ENCODE results near the gene CDHR2. TPM values are rescaled to one million over a fixed set of nuclear protein-coding genes. Genes with fewer than 3 reads are reported as not detected.

The CDHR2 gene, protein sequence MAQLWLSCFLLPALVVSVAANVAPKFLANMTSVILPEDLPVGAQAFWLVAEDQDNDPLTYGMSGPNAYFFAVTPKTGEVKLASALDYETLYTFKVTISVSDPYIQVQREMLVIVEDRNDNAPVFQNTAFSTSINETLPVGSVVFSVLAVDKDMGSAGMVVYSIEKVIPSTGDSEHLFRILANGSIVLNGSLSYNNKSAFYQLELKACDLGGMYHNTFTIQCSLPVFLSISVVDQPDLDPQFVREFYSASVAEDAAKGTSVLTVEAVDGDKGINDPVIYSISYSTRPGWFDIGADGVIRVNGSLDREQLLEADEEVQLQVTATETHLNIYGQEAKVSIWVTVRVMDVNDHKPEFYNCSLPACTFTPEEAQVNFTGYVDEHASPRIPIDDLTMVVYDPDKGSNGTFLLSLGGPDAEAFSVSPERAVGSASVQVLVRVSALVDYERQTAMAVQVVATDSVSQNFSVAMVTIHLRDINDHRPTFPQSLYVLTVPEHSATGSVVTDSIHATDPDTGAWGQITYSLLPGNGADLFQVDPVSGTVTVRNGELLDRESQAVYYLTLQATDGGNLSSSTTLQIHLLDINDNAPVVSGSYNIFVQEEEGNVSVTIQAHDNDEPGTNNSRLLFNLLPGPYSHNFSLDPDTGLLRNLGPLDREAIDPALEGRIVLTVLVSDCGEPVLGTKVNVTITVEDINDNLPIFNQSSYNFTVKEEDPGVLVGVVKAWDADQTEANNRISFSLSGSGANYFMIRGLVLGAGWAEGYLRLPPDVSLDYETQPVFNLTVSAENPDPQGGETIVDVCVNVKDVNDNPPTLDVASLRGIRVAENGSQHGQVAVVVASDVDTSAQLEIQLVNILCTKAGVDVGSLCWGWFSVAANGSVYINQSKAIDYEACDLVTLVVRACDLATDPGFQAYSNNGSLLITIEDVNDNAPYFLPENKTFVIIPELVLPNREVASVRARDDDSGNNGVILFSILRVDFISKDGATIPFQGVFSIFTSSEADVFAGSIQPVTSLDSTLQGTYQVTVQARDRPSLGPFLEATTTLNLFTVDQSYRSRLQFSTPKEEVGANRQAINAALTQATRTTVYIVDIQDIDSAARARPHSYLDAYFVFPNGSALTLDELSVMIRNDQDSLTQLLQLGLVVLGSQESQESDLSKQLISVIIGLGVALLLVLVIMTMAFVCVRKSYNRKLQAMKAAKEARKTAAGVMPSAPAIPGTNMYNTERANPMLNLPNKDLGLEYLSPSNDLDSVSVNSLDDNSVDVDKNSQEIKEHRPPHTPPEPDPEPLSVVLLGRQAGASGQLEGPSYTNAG (N-terminal part only)
- polyA plus RNA-seq (2013, experiment 1 of 2; ENCODE audit: insufficient read length), result 0.28 TPM
- 0.42 TPM for polyA plus RNA-seq (2013, experiment 2 of 2; ENCODE audit: insufficient read length)

DNA sequence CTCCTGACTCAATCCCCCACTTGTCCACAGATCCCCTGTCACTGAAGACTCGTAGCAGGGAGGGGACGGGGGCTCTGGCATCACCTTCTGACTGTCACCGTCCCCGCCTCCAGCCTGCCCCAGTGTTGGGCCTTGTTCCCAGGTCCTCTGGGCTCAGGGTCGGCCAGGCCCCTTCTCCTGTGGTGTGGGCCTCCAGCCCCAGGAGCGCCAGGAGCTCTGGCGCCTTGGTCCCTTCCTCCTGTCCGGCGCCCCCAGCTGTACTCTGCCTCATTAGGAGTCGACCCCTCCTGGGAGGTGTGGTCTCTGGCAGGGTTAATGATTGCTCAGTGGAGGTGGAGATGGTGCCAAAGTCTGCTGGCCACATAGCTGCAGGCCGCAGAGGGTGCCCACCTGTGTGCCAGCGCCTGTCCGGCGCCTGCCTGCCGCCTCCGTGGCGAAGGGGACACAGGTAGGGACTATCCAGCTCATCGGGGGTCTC, at the start of gene CDHR2:
Gene CDHR2, plus strand, starts transcription at position 376 of the 478 bp plus-strand sequence. CDS start 16,011 bp downstream, outside the sequence.
- DNase-seq, result no peak

DNA sequence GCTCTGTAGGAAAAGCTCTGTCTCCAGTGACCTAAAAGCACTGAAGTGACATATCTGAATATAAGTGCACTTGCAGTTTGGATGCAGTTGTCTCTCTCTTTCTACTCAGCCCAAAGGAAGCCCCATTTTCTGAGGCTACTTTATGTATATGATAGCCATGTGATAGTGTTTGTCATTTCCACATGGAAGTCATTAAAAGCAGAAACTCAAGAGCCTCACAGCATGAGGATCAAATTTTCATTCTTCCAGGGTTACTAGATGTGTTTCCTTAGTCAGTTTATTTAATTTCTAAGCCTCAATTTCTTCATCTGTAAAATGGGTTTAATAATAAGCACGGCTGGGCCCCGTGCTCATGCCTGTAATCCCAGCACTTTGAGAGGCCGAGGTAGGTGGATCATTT, 48.6 kb upstream of the CDHR2 start:
- no peak for DNase-seq

DNA sequence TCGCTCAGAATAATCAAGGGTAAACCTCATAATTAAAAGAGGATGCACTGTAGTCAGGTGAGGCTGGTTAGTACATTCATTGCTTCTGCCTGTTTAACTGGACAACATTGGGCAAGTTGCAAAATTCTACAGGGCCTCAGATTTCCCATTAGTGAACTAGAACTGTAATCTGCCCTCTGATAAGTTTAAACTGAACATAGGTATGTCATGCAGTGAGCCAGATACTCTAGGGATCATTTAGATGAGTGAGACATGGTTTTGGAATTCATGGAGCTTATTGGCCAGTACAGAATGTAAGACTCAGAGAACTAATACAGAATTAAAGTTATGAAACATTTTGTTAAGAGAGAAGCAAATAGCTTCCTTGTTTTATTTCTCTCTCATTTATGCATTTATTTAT, 47.8 kb upstream of the CDHR2 start:
- DNase-seq, result peak; percentile 72

DNA sequence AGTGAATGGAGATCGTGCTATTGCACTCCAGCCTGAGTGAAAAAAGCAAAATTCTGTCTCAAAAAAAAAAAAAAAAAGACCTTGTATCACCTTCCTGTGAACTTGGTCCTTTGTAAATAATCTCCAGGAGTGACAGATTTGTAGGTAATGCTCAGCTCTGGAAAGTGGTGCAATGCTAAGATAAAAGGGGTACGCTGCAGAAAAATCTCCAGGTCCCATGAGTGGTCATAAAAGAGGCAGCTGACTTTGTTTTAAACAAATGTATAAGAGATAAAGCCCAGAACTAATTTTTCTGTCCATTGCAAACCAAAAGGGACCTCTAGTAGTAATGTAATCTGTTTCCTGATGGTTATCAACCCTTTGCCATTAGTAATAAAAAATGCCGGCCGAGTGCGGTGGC, 45.6 kb upstream of the CDHR2 start:
- no peak for DNase-seq

DNA sequence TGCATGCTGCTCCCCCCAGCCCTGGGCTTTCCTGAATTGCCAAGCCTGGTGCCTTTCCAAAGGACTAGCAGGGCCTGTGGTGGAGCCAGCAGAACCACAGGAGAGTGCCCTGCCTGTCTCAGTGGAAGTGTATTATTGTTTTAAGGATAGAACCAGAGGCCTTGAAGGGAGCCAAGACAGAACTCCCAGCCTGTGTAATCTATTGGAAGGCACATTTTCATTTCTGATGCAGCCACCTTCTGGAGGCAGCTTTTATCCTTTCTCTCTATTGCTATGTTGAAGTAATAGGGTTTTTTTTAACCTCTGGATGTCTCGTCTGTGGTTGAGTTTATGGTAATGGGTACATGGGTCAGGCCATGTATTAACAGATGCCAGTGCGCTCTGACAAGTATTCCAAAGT, 41.2 kb upstream of the CDHR2 start:
- no peak for DNase-seq

DNA sequence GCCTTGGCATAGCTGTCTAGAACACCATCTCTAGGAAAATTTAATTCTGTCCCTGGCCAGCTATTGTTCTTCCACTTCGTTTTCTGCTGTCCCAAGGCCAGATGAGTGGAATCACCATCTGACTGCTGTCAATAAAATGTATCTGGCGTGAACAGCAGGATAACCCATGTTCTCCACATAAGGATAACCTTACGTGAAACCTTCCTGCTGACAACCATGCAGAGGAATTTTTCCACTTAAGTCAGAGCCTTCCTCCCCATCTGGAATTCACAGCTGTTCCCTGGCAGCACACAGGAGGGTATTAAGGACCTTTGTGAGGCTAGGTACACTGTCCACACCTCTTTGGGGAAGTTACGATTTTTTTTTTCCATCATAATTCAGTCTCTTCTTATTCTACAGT, 40.5 kb upstream of the CDHR2 start:
- no peak for DNase-seq

DNA sequence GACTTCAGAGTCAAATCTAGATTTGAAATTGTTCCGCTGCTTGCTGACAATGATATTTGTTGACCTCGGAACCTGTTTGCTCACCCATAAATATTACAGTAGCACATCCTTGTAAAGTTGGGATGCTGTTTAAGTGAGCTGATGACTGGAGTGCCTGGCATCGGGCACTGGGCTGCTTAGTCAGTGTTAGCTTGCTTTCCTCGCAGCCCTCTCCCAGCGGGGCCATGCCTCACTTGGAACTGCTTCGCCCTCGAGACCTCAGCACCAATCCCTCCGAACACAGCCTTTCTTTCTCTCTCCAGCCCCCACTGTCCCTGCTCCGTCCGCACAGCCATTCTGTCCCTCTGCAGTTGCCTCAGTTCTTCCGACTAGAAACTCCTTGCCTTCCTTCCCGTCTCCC, 35.4 kb upstream of the CDHR2 start:
- no peak for DNase-seq

DNA sequence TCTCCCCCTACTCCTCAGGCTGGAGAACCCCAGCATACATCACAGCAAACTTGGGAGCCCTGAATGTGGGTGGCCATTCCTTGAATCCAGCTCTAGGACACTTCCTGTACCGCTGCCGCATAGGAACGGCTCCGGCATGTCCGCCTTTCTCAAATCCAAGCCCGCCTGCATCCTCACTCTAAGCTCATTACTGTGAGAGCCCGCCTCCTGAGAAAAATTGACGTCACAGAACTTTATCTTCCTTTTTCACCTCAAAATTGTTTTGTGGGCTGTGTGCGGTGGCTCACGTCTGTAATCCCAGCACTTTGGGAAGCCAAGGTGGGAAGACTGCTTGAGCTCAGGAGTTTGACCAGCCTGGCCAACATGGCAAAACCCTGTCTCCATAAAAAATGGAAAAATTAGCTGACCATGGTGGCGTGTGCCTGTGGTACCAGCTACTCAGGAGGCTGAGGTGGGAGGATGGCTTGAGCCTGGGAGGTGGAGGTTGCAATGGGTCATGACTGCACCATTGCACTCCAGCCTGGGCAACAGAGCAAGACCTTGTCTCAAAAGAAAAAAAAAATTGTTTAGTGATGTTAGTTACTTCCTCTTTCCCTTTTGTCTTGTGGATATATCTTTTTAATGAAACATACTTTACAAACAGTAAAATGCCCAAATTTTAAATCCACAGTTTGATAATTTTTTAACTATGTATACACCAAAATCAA, 34.7 kb upstream of the CDHR2 start:
- DNase-seq, result no peak

DNA sequence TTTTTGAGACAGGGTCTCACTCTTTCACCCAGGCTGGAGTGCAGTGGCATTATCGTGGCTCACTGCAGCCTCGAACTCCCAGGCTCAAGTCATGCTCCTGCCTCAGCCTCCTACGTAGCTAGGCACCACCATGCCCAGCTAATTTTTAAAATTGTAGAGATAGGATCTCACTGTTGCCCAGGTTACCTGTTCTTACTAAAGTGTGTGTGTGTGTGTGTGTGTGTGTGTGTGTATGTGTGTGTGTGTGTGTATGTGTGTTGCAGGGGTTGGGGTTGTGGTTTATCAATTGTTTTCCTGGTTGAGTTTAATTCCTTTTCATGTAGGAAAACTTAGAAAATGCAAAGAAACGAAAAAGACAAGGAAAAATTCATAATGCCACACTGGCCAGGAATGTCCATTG, 33.7 kb upstream of the CDHR2 start:
- no peak for DNase-seq

DNA sequence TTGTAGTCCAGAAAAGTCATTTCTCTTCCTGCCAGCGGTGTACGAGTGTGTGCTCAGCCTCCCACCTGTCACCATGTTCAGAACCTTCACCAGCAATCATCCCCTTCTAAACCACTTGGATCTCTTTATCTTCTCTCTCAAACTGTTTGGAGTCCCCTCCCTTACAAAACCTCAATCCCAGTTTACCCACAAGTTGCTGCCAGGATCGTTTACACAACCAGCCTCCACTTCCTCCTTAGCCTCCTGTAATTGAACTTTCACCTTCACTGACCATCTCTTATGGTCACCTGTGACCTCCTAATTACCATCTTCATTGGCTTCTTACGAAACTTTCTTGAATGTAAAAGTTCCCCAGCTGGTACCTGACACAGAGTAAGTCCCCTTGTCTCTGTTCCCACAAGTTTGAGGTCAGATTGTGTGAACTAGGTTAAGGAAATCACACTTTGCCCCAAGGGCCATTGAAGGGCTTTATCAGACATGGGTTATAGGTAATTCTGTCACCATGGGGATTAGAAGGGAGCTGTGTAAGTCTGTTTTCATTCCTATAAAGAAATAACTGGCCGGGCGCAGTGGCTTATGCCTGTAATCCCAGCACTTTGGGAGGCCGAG, 32.0 kb upstream of the CDHR2 start:
- no peak for DNase-seq

DNA sequence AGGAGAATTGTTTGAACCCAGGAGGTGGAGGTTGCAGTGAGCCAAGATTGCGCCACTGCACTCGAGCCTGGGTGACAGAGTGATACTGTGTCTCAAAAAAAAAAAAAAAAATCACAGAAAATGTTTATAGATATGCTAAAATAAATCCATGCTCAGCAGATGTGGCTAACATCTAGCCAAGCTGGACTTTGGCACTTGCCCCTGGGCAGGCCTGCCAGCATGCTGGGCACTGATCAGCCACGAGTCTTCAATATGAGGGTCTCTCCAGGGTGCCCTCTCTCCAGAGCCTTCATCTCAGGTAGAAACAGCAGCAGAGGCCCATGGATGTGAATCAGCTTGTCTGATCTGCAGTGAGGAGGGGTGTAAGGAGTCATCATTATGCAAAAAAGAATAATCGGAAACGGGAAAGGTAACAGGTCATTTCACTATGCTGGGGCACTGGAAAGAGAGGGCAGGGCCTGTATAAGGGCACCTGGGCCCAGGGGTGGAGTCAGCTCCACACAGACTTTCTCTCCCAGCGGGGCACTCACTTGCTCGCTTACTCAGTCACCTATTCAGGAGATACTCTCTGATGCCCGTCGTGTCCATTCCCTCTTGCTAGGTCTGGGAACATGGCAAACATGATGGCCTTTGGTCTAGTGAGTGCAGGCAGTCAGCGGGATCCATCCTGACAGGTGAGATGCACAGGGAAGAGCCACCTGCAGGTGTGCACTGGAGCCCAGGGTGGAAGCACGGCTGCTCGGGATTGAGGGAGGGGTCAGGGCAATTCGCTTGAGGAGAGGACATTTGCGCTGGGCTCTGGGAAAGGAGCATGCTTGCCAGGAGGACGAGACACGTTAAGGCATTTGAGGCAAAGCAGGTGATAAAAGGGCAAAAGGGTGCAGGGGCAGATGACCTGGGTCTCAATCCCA, 29.1 kb upstream of the CDHR2 start:
- no peak for DNase-seq

DNA sequence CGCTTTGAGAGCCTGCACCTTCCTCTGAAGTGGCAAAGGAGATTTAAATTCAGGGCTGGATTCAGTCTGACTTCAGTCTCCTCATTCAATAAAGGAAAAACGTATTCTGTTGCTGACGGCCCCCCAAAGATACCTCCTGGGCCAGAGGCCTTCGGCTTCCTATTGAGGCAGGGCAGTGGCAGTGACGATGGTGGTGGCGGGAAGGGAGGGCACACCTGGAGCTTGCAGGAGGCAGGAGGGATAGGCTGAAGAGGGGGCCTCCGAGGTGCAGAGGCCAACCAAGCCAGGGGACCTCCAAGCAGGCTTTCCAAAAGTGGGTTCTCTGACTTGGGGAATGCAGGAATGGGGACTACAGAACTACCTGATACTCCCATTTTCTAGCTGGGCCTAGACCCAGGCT, 27.9 kb upstream of the CDHR2 start:
- no peak for DNase-seq

DNA sequence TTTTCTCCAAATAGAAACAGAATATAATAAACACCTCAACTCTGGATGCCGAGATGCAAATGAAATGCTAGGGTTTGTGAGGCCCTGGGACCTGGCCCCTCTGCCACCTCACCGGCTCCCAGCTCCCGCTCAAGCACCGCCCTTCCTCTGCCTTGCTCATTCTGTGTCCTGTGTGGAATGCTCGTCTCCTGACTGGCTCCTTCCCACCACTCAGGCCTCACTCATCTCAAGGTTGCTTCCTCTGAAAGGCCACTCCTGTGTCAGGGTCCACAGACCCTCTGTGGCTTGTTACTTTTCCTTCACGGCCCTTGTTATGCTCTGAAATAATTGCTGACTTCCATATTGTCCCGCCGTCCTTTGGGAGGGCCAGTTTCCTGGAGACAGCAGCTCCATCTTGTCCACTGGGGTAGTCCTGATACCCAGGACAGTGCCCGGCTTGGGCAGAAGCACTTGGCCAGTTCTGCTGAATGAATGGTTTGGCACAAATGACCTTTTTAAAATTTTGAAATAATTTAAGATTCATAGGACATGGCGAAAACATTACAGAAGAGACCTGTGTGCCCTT, 27.4 kb upstream of the CDHR2 start:
- DNase-seq, result no peak

DNA sequence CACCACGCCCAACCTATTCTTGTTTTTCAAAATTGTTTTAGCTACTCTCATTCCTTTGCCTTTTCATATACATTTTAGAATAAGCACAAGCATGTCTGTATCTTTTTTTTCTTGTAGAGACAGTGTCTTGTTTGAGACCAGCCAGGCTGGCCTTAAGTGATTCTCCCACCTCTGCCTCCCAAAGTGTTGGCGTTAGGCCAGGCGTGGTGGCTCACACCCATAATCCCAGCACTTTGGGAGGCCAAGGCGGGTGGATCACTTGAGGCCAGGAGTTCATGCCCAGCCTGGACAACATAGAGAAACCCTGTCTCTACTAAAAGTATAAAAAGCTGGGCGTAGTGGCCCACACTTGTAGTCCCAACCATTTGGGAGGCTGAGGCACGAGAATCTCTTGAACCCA, 25.0 kb upstream of the CDHR2 start:
- DNase-seq, result no peak

DNA sequence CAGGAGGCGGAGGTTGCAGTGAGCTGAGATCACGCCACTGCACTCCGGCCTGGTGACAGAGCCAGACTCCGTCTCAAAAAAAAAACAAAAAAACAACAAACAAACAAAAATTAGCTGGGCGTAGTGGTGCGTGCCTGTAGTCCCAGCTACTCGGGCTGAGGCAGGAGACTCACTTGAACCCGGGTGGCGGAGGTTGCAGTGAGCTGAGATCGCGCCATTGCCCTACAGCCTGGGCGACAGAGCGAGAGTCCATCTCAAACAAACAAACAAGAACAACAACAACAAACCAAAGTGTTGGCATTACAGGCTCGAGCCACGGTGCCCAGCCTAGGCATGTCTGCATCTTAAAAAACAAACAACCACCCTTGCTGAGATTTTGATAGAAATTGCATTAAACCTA, 24.2 kb upstream of the CDHR2 start:
- DNase-seq, result no peak

DNA sequence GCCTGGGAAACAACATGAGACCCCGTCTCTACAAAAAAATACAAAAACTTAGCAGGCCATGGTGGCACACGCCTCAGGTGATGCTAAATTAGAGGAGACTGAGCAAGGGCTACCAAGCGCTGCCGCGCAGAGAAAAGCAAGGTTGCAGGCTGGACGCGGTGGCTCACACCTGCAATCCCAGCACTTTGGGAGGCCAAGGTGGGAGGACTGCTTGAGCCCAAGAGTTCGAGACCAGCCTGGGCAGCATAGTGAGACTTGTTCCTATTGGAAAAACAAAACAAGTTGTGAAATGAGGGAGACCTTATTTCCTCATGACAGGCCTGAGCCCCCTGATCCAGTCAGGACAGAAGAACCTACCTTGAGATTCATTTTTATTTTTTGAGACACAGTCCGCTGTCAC, 23.5 kb upstream of the CDHR2 start:
- no peak for DNase-seq

DNA sequence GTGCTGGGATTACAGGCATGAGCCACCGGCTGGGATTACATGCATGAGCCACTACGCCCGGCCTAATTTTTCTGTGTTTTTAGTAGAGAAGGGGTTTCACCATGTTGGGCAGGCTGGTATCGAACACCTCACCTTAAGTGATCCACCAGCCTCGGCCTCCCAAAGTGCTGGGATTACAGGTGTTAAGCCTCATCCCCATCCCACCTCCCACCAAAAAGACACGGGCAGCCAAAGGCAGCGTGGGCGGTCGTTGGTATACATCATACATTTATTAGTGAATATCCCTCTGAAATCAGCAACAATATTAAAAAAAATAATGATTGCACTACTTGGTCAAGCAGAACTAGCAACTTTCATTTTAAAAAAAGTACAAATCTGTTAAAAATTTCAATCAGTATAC, 22.7 kb upstream of the CDHR2 start:
- no peak for DNase-seq

DNA sequence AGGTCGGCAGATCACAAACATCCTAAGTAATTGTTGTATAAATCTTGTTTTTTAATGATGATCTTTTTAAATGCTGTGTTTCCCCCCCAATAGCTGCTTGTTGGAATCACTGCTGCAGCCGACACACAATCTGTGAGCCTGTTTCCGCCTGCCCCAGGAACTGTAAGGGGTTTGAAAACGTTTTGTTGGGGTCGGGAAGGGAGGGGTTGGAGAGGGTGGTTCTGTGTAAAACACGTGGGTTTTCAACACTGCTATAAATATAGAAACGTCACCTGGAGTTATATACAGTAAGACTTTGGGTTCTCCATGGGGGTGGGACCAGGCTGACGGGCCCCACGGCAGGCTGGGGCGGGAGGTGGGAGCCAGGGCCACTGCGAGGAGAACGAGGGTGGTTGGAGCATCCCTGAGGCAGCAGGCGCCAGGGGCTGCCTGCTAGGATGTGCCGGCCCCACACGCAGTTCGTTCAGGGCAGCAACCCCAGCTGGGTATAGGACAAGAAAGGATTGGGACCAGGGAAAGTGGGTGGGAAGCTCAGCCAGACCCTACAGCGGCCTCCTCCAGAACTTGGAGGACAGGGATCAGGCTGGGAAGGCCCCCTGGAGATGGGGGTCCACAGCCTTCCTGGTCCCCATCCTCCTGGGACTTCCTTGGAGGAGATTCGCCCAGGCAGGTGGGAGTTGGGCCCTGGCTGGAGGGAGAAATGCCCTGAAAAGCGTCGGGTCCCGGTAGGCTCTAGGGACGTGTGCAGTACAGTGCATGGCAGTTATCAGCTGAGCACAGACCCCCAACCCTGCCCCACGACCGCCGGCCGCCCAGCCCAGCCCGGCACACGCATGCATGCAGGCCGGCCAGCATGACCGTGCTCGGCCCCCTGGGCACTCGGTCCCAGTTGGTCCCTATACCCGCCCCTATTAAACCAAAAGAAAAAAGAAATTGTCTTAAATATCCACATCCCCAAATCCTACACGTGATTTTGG, 21.6 kb upstream of the CDHR2 start:
- no peak for DNase-seq

DNA sequence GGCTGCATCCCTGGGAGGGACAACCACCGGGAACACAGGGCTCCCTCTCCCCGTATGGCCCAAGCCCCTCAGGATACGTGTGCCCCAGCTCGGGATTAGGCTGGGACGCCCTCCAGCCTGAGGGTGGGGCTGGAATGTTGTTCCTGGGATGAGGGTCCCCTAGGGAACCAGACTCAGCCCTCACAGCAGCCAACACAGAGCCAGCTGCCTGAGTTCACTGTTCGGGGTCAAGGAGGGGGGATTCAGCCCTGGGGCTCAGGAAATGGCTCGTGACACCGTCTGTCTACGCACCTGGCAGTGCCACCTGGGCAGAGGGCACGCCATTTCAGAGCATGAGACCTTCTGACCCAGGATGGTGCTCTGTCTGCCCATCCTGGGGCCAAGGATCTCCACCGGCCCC, 20.8 kb upstream of the CDHR2 start:
- no peak for DNase-seq

Data from fibroblast of skin of scalp (primary cell).